ENCODE data around the gene MLC1.

Gene MLC1

GRCh38 chr22:50121202-50121740, 36.0 kb upstream of the MLC1 start:
- DNase-seq (ENCODE audit: low read depth), result no peak
- no peak overlapping the region for H3K4me3 ChIP-seq (ENCODE audit: low read depth, low read length)
- no peak for TF ChIP-seq CTCF (IDR thresholded peaks at IDR 0.05; ENCODE audit: low read depth, low read length, missing control alignments)

GRCh38 chr22:50119768-50120251, 34.6 kb upstream of the MLC1 start:
- H3K4me3 ChIP-seq (ENCODE audit: low read depth, low read length), result no peak overlapping the region
- DNase-seq (ENCODE audit: low read depth), result no peak
- no peak for TF ChIP-seq CTCF (IDR thresholded peaks at IDR 0.05; ENCODE audit: low read depth, low read length, missing control alignments)

- DNase-seq (ENCODE audit: low read depth), result no peak
- no peak for TF ChIP-seq CTCF (IDR thresholded peaks at IDR 0.05; ENCODE audit: low read depth, low read length, missing control alignments)
These were observed 34.0 kb upstream of the MLC1 start for GRCh38 chr22:50119169-50119767.

GRCh38 chr22:50118557-50119168, 33.4 kb upstream of the MLC1 start:
- no peak for TF ChIP-seq CTCF (IDR thresholded peaks at IDR 0.05; ENCODE audit: low read depth, low read length, missing control alignments)
- no peak for DNase-seq (ENCODE audit: low read depth)
- no peak overlapping the region for H3K4me3 ChIP-seq (ENCODE audit: low read depth, low read length)

More at GRCh38 chr22:50119169-50119767, 34.0 kb upstream of the MLC1 start:
- no peak overlapping the region for H3K4me3 ChIP-seq (ENCODE audit: low read depth, low read length)

GRCh38 chr22:50118129-50118528, 32.9 kb upstream of the MLC1 start:
- no peak overlapping the region for H3K4me3 ChIP-seq (ENCODE audit: low read depth, low read length)
- TF ChIP-seq CTCF (IDR thresholded peaks at IDR 0.05; ENCODE audit: low read depth, low read length, missing control alignments), result no peak
- no peak for DNase-seq (ENCODE audit: low read depth)

GRCh38 chr22:50117168-50117762, 32.0 kb upstream of the MLC1 start:
- no peak for DNase-seq (ENCODE audit: low read depth)
- no peak for TF ChIP-seq CTCF (IDR thresholded peaks at IDR 0.05; ENCODE audit: low read depth, low read length, missing control alignments)
- no peak overlapping the region for H3K4me3 ChIP-seq (ENCODE audit: low read depth, low read length)
